ENCODE data around the gene SMAD2.

DNA sequence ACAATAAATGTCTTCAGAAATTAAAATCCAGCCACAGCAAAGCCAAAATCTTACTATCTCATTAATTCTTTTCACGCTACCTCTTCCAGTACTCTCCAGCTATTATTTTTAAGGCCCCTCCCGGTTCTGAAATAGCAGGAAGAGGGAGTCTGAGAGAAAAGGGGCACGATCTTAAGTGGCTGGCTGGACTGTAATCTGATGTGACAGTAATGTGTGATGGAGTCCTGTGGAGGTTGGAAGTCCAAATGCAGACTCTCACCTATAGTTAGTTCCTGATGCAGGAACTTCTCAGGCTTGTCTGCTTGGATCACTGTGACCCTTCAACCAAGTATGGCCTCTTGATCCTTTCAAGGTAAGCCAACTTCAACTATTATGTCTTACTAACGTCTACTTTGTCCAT lies 43.2 kb downstream of the SMAD2 start:
- no peak for TF ChIP-seq SIN3A (IDR thresholded peaks at IDR 0.05; ENCODE audit: borderline replicate concordance in 2 of 2, control insufficient read depth in 1 of 2, low read depth in 2 of 2, low read length in 2 of 2)
- TF ChIP-seq CTCF (IDR thresholded peaks at IDR 0.05 in 2 of 3, conservative IDR thresholded peaks at IDR 0.05 in 1 of 3; ENCODE audit: insufficient read depth in 2 of 3, low read depth in 1 of 3, low read length in 3 of 3): no peak
- TF ChIP-seq ZBTB43 (CRISPR knock-in tag; IDR thresholded peaks at IDR 0.05): no peak
- TF ChIP-seq SMARCA4 (IDR thresholded peaks at IDR 0.05): no peak
- no peak for TF ChIP-seq MAFK (IDR thresholded peaks at IDR 0.05; ENCODE audit: low read length)
- TF ChIP-seq NEUROD1 (IDR thresholded peaks at IDR 0.05; ENCODE audit: borderline replicate concordance, low read depth, low read length, partially characterized antibody): no peak
- TF ChIP-seq TEAD4 (IDR thresholded peaks at IDR 0.05; ENCODE audit: low read length): no peak
- TF ChIP-seq TEAD4 (CRISPR knock-in tag; IDR thresholded peaks at IDR 0.05; ENCODE audit: borderline replicate concordance): no peak
- no peak for TF ChIP-seq XRCC5 (IDR thresholded peaks at IDR 0.05; ENCODE audit: low read depth, low read length)
- TF ChIP-seq HDAC6 (IDR thresholded peaks at IDR 0.05; ENCODE audit: low read depth, low read length): no peak
- TF ChIP-seq, protein P1, sequence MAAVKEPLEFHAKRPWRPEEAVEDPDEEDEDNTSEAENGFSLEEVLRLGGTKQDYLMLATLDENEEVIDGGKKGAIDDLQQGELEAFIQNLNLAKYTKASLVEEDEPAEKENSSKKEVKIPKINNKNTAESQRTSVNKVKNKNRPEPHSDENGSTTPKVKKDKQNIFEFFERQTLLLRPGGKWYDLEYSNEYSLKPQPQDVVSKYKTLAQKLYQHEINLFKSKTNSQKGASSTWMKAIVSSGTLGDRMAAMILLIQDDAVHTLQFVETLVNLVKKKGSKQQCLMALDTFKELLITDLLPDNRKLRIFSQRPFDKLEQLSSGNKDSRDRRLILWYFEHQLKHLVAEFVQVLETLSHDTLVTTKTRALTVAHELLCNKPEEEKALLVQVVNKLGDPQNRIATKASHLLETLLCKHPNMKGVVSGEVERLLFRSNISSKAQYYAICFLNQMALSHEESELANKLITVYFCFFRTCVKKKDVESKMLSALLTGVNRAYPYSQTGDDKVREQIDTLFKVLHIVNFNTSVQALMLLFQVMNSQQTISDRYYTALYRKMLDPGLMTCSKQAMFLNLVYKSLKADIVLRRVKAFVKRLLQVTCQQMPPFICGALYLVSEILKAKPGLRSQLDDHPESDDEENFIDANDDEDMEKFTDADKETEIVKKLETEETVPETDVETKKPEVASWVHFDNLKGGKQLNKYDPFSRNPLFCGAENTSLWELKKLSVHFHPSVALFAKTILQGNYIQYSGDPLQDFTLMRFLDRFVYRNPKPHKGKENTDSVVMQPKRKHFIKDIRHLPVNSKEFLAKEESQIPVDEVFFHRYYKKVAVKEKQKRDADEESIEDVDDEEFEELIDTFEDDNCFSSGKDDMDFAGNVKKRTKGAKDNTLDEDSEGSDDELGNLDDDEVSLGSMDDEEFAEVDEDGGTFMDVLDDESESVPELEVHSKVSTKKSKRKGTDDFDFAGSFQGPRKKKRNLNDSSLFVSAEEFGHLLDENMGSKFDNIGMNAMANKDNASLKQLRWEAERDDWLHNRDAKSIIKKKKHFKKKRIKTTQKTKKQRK (IDR thresholded peaks at IDR 0.05; ENCODE audit: borderline replicate concordance, low read depth, low read length): no peak
- TF ChIP-seq ZNF75A (CRISPR knock-in tag; IDR thresholded peaks at IDR 0.05): no peak
- no peak for TF ChIP-seq YY1 (IDR thresholded peaks at IDR 0.05; ENCODE audit: borderline replicate concordance in 1 of 3, control insufficient read depth in 1 of 3, extremely low read depth in 1 of 3, insufficient read depth in 3 of 3, insufficient read length in 1 of 3, insufficient replicate concordance in 2 of 3, low read depth in 1 of 3, low read length in 2 of 3)
